Measurements from ENCODE around the gene DUSP1.

DNA sequence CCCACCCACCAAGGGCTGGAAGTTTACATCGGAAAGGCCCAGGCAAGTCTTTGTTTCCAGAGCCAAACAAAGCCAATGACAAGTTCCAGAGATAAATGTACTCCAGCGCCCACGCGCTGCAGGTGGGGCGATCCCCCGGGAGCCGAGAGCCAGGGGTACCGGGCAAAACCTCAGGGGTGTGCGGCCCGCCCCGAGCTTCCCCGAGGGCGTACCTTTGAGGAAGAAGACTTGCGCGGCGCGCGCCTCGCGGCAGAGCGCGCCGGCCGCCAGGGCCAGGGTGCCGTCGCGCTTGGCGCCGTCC lies 671 bp downstream of the DUSP1 start:
- TF ChIP-seq GATA2 (IDR thresholded peaks at IDR 0.05; ENCODE audit: low read depth, low read length) (no peak), GATA3 (IDR thresholded peaks at IDR 0.05; ENCODE audit: low read depth, low read length) (no peak)
